Uterus (tissue), 2 donors: ENCODE data around the gene TCF12.

Experiments
- CTCF ChIP-seq, 4 experiments: fragments of 200-600 bp in 2 of 4; fragments of 450-650 bp in 2 of 4; sonication (generic) in 2 of 4; IDR thresholded peaks; one replicate each; pipeline ENCODE4 v1.5.1; 2016 to 2019; ENCODE audit warnings: antibody characterized with exemption in 4 of 4, mild to moderate bottlenecking in 2 of 4, moderate library complexity in 1 of 4
- POLR2A ChIP-seq, 2 donors: fragments of 450-650 bp; IDR thresholded peaks; one replicate each; pipeline ENCODE4 v1.6.1; 2016; ENCODE audit warnings: antibody characterized with exemption in 2 of 2, mild to moderate bottlenecking in 1 of 2, moderate library complexity in 1 of 2

GRCh38 chr15:56971571-56971970 lies 53.1 kb downstream of the TCF12 start:
- TF ChIP-seq CTCF (IDR thresholded peaks at IDR 0.05) = no peak
- TF ChIP-seq POLR2A (IDR thresholded peaks at IDR 0.05) = no peak
